A673 (cell line): Measurements from ENCODE around the gene HEXA.

ENCODE experiments used
- EZH2 ChIP-seq: fragments of 200-600 bp; sonication (generic); IDR thresholded peaks from 2 replicates; pipeline ENCODE4 v1.6.1; 2017; ENCODE audit warnings: borderline replicate concordance, low read depth, mild to moderate bottlenecking, mixed read lengths, antibody characterized with exemption, low read length; ENCODE audit not compliant: poor library complexity, severe bottlenecking
- TF ChIP-seq, protein P1 (sequence below): fragments of 300-800, 200-600 bp; sonication (generic); conservative IDR thresholded peaks from 2 replicates; pipeline ENCODE4 v1.5.1; 2017; ENCODE audit warnings: low read depth, mild to moderate bottlenecking, antibody characterized with exemption, low read length, moderate library complexity, mixed read lengths

DNA sequence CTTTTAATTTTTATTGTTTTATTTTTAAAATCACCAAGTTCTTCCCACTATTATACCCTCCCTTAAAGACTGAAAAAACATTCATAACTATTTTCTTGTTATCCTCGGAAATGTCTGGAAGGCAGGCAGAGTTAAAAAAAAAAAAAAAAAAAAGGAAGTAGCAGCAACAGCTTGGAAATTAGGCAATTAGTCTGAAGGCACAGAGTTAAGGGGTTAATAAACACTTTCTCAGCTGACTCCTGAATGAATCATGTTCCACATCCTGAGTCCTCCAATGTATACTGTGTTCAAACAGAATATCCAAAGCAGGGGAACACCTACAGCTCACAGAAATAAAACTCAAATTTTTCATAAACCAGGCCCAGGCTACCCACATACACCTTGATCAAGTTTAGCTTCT, 5.8 kb downstream of the HEXA start:
- TF ChIP-seq, protein P1, sequence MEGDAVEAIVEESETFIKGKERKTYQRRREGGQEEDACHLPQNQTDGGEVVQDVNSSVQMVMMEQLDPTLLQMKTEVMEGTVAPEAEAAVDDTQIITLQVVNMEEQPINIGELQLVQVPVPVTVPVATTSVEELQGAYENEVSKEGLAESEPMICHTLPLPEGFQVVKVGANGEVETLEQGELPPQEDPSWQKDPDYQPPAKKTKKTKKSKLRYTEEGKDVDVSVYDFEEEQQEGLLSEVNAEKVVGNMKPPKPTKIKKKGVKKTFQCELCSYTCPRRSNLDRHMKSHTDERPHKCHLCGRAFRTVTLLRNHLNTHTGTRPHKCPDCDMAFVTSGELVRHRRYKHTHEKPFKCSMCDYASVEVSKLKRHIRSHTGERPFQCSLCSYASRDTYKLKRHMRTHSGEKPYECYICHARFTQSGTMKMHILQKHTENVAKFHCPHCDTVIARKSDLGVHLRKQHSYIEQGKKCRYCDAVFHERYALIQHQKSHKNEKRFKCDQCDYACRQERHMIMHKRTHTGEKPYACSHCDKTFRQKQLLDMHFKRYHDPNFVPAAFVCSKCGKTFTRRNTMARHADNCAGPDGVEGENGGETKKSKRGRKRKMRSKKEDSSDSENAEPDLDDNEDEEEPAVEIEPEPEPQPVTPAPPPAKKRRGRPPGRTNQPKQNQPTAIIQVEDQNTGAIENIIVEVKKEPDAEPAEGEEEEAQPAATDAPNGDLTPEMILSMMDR, result no peak
- TF ChIP-seq EZH2, result no peak
